ENCODE measurements around the gene NSRP1.
"Not testable (repeated sequence)": the region's sequence is repeated elsewhere in the genome, so short reads cannot be mapped to it uniquely, and the experiment has no call there.

The NSRP1 gene

DNA sequence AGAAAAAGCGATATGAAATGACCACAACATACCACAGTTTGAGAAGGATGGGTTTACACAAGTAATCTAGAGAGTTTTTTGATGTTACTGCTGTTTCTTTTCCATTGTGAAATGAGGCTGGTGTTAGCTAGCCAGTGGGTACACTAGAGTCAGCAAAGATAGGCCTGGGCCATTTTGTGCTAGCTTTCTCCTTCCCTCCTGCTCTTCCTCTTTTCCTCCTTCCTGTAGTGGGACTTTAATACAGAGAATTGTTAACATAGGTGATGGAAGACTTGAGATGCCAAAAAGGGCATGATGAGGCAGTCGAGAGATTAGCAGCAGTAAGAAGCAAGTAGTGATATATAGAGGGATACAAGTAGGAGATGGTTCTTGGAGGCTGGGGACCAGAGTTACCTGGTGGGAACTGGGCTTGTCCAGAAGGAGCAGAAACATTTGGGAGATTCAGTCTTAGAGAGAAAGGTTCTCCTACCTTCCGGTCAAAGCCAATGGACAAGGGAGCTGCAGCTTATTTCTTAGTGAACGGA, 7.7 kb downstream of the NSRP1 start:
- no peak for FAIRE-seq

DNA sequence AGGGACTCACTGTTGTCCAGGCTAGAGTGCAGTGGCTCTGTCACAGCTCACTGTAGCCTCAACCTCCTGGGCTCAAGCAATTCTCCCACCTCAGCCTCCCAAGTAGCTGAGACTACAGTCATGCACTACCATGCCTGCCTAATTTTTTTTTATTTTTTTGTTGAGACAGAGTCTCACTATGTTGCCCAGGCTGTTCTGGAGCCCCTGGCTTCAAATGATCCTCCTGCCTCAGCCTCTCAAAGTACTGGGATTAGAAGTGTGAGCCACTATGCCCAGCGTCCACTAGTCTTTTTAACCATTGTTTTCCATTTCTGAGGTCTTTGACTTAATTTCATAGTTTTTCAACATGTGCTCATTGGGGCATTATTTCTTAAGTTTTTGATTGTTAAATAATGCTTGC, 13.5 kb downstream of the NSRP1 start:
- no peak for FAIRE-seq

DNA sequence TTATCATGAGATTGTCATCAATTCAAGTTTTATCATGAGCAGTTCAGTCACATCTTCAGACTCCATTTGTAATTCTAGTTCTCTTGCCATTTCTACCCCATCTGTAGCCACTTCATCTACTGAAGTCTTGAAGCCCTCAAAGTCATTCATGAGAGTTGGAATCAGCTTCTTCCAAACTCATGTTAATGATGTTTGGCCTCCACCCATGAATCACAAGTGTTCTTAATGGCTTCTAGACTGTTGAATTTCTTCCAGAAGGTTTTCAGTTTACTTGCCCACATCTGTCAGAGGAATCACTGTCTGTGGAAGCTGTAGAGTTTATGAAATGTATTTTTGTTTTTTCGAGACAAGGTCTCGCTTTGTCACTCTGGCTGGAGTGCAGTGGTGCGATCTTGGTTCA, 16.0 kb downstream of the NSRP1 start:
- FAIRE-seq = no peak

GRCh38 chr17:30133197-30133596, 16.6 kb downstream of the NSRP1 start:
- no peak for FAIRE-seq

DNA sequence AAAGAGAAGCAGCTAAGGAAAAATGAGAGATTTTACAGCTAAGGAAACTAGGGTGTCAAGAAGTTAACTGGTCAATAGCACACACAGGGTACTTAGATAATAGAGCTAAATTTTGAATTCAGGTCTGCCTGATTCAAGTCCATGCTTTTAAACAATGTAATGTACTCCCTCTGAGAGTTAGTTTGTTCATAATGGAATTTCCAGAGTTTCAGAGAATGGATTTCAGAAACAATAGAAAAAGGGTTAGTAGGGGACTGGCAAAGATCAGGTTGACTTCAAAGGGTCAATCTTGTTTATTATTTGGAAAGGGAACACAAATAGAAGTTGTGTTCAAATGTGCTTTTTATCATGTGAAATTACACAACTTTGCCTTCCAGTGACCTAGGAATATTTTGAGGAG, 17.9 kb downstream of the NSRP1 start:
- no peak for FAIRE-seq

GRCh38 chr17:30137158-30137557, 20.5 kb downstream of the NSRP1 start:
- no peak for FAIRE-seq

DNA sequence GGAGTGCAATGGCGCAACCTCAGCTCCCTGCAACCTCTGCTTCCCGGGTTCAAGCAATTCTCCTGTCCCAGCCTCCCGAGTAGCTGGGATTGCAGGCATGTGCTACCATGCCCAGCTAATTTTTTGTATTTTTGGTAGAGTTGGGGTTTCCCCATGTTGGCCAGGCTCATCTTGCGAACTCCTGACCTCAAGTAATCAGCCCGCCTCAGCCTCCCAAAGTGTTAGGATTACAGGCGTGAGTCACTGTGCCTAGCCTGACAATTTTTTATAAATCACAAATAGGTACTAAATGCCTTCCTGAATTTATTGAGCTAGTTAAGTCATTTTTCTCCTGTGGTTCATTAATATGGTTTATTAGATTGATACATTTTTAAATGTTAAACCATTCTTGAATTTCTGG, 31.2 kb downstream of the NSRP1 start:
- FAIRE-seq = not testable (repeated sequence)

DNA sequence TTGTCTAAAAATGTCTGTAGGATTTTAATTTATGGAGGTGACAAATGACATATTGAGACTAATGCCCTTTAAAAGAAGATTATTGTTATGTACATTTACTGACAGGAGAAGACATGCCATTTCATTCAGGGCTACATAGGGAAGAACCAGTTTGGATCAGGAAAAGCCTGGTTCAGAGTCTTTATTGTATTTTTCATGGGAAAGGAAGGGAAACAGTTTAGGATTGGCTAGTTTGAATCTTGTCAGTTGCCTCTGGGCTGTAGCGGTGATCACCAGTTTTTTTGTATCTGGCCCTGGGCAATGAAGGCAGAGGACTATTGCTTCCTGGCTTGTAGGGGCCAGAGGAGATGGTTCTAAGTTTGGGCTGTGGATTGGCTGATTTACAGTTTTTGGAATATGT, 31.8 kb downstream of the NSRP1 start:
- FAIRE-seq = no peak

GRCh38 chr17:30151471-30151870, 34.9 kb downstream of the NSRP1 start:
- no peak for FAIRE-seq

GRCh38 chr17:30153463-30153862, 36.8 kb downstream of the NSRP1 start:
- FAIRE-seq = no peak

DNA sequence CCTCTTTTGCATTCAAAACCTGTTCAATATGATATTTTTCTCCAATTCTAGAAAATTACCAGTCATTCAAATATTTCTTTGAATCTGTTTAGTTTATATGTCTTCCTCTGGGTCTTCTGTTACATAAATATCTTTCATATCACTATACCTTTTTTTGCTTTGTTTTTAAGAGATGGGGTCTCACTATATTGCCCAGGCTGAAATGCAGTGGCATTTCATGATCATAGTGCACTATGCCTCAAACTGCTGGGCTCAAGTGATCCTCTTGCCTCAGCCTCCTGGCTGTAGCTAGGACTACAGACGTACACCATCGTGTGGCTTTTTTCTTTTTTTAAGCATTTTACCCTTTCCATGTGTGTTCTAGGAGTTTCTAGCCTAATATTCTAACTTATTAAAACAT, 38.8 kb downstream of the NSRP1 start:
- no peak for FAIRE-seq

- FAIRE-seq = no peak
These were observed 42.4 kb downstream of the NSRP1 start for GRCh38 chr17:30158896-30159625.

DNA sequence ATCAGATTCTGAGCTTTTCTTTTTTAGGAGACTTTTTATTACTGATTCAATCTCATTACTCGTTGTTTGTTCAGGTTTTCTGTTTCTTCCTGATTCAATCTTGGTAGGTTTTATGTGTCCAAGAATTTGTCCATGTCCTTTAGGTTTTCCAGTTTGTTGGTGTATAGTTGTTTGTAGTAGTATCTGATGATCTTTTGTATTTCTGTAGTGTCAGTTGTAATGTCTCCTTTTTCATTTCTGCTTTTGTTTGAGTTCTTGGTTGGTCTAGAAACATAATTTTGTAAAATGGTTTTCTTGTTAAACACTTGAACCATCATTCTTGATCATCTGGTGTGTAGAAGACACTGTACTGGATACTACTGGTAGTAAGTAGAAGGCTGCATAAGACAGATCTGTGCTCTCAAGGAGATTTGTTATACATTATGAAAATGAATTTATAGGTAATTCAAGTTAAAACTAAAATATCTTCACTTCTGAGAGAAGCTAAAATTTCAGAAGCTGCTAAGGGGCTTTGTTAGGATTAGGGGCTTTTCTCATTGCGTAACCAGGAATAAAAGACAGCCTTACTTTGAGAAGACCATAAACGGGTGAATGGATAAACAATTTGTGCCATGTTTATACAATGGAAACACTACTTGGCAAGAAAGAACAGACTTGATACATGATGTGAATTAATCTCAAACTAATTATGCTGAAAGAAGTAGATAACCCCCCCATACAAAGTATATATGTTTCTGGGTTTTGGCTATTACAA, 44.0 kb downstream of the NSRP1 start:
- FAIRE-seq = no peak

DNA sequence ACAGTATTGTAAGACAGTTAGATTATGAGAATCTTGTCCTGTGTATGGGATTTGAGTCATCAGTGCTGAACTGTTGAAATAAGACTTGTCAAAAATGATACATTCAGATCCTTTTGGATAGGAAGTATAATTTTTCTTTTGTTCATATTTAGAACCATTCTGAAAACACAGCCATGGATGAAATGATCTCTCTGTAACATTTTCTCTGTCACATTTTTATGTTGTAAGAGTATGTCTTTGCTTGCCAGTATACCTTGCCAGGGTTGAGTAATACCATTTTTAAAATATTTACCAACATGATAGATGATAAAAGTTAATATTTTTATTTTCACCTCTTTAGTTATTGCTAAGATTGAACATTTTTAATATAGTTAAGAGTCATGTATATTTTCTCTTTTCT, 45.0 kb downstream of the NSRP1 start:
- no peak for FAIRE-seq

DNA sequence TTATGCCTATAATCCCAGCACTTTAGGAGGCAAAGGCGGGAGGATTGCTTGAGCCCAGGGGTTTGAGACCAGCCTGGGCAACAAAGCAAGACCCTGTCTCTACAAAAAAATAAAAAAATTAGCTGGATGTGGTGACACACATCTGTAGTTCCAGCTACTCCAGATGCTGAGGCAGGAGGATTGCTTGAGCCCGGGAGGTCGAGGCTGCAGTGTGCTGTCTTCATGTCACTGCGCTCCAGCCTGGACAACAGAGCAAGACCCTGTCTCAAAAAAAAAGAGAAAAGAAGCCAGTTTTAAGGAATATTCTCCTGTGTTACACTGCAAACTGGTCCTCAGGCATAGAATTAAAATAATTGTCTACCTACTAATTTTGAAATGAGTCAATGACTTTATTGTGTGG, 47.9 kb downstream of the NSRP1 start:
- no peak for FAIRE-seq

- FAIRE-seq = no peak
These were observed 48.5 kb downstream of the NSRP1 start for GRCh38 chr17:30165147-30165546.

DNA sequence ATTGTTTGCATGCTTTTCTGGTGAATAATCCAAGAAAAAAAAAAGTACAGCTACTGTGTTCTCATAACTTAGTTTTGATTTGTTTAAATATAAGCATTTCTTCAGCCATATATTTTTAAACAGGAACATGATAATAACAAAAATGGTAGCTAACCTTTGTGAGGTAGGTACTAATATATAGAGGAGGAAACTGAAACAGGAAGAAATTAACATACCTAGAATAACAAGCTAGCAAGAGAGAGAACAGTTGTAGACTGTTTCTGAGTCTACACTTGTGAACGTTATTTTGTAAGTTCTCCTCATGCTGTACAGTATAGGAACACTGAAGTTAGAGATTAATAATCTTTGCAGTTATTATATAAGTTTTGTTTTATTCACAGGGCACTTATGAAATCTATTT, 49.3 kb downstream of the NSRP1 start:
- no peak for FAIRE-seq

- FAIRE-seq = no peak
These were observed 53.9 kb downstream of the NSRP1 start for GRCh38 chr17:30170415-30170987.

- no peak for FAIRE-seq
These were observed 55.9 kb downstream of the NSRP1 start for GRCh38 chr17:30172560-30172959.

DNA sequence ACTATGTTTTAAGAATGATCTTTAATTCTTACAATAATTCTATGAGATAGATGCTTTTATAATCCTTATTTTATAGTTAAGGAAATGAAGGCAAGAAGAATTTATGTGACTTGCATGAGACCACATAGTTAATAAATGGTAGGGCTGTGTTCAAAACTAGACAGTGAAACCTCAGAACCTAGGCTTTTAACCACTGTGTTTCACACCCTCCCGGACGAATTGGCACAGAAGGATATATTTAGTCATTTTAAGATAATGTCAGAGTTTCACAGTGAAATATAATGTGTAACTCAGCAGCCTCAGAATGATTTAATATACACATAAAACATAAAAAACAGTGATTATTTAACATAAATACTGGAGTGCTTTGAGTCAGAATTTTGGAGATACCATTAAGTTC, 57.0 kb downstream of the NSRP1 start:
- no peak for FAIRE-seq

- FAIRE-seq = no peak
These were observed 57.9 kb downstream of the NSRP1 start for GRCh38 chr17:30174556-30174955.

- no peak for FAIRE-seq
These were observed 60.2 kb downstream of the NSRP1 start for GRCh38 chr17:30176855-30177254.

DNA sequence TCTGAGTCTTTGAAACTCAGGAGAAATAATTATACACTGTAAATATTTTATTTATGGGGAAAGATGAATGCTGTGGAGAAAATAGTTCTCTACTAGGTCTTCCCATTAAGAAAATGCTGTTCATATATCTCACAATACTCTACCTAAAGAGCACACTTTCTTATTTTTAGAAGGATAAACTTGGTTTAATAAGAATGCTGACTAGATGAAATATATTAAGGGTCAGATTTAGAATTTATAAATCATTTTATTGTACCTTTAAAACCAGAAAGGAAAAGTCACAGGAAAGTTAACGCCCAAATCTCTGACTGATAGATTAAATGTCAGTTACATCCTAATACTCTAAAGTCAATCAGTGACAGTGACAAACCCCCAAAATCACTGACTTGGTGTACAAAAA, 70.1 kb downstream of the NSRP1 start:
- no peak for FAIRE-seq

GRCh38 chr17:30187573-30187972, 71.0 kb downstream of the NSRP1 start:
- FAIRE-seq = no peak
